SK-N-SH (cell line): ENCODE measurements around the gene JAZF1. TPM values are rescaled to one million over a fixed set of nuclear protein-coding genes. Genes with fewer than 3 reads are reported as not detected.

Experiments
- CTCF ChIA-PET: fragments of 300-600, 350-600 bp; formaldehyde crosslinking; extraction: SDS; loops from one replicate; lab custom pipeline; 2021; lab: Yijun Ruan, JAX
- POLR2A ChIA-PET: fragments of 350-600 bp; sonication (Branson Sonifier 250); formaldehyde crosslinking; extraction: SDS; loops from one replicate; lab custom pipeline; 2020; ENCODE audit warnings: antibody characterized with exemption, inconsistent platforms; lab: Yijun Ruan, JAX
- DNase-seq: peaks from one replicate; pipeline ENCODE4 v3.0.0; 2012
- H2AFZ ChIP-seq: fragments of 200-600 bp; sonication (generic); 2 replicates; pipeline ENCODE4 v1.8.1; 2016; ENCODE audit warnings: antibody characterized with exemption, mild to moderate bottlenecking, low read depth
- H3F3A ChIP-seq: fragments of 200-600 bp; sonication (generic); replicated peaks from 2 replicates; pipeline ENCODE3; 2016; ENCODE audit warnings: antibody characterized with exemption, mild to moderate bottlenecking; ENCODE audit not compliant: insufficient read depth
- H3K27ac ChIP-seq, 2 experiments: fragments of 200-500 bp in 1 of 2; fragments of 200-600 bp in 1 of 2; sonication (Bioruptor generic) in 1 of 2; sonication (generic), shearing (Covaris generic) in 1 of 2; 2 replicates each; pipeline versions ENCODE4 v1.5.1 to v1.6.1; 2014 to 2016; ENCODE audit warnings: low read depth in 2 of 2, inconsistent platforms in 1 of 2, low read length in 1 of 2, mild to moderate bottlenecking in 1 of 2, mixed read lengths in 1 of 2
- H3K27me3 ChIP-seq: fragments of 200-600 bp; sonication (generic), shearing (Covaris generic); 2 replicates; pipeline ENCODE4 v1.6.1; 2016; ENCODE audit warnings: mixed run types; ENCODE audit not compliant: insufficient read depth
- H3K36me3 ChIP-seq, 2 experiments: fragments of 200-500 bp in 1 of 2; fragments of 200-600 bp in 1 of 2; sonication (Bioruptor generic) in 1 of 2; sonication (generic) in 1 of 2; replicated peaks in 1 of 2; 2 replicates each; pipeline versions ENCODE3 to v1.5.1; 2014 to 2016; ENCODE audit warnings: low read length in 1 of 2, mild to moderate bottlenecking in 1 of 2; ENCODE audit not compliant: insufficient read depth in 2 of 2, control insufficient read depth in 1 of 2
- H3K4me1 ChIP-seq, 2 experiments: fragments of 200-500 bp in 1 of 2; fragments of 200-600 bp in 1 of 2; sonication (Bioruptor generic) in 1 of 2; sonication (generic), shearing (Covaris generic) in 1 of 2; 2 replicates each; pipeline versions ENCODE4 v1.5.1 to v1.6.1; 2014 to 2016; ENCODE audit warnings: low read depth in 1 of 2, low read length in 1 of 2, mixed run types in 1 of 2; ENCODE audit not compliant: insufficient read depth in 2 of 2, control insufficient read depth in 1 of 2
- H3K4me2 ChIP-seq: fragments of 200-600 bp; sonication (generic), shearing (Covaris generic); 2 replicates; pipeline ENCODE4 v1.6.1; 2017; ENCODE audit warnings: mixed run types
- H3K4me3 ChIP-seq, 2 experiments: fragments of 200-500 bp in 1 of 2; fragments of 200-600 bp in 1 of 2; sonication (Bioruptor generic) in 1 of 2; sonication (generic), shearing (Covaris generic) in 1 of 2; 2 replicates each; pipeline versions ENCODE4 v1.5.1 to v1.8.1; 2014 to 2016; ENCODE audit warnings: low read depth in 2 of 2, inconsistent platforms in 1 of 2, low read length in 1 of 2, mild to moderate bottlenecking in 1 of 2, mixed read lengths in 1 of 2, moderate library complexity in 1 of 2
- H3K79me2 ChIP-seq: fragments of 200-600 bp; sonication (generic); 2 replicates; pipeline ENCODE4 v1.8.1; 2017; ENCODE audit warnings: mild to moderate bottlenecking; ENCODE audit not compliant: insufficient read depth
- H3K9ac ChIP-seq: fragments of 200-600 bp; sonication (generic); 2 replicates; pipeline ENCODE4 v1.6.1; 2017; ENCODE audit warnings: mixed run types
- H3K9me2 ChIP-seq: fragments of 200-600 bp; sonication (generic); 2 replicates; pipeline ENCODE4 v1.6.1; 2017; ENCODE audit warnings: mixed run types
- H3K9me3 ChIP-seq: fragments of 200-600 bp; sonication (generic); 2 replicates; pipeline ENCODE4 v1.6.1; 2017; ENCODE audit warnings: mixed run types, mild to moderate bottlenecking, moderate library complexity
- H4K20me1 ChIP-seq: fragments of 200-600 bp; sonication (generic); 2 replicates; pipeline ENCODE4 v1.6.1; 2017; ENCODE audit warnings: mild to moderate bottlenecking, mixed run types; ENCODE audit not compliant: insufficient read depth
- CHD2 ChIP-seq: fragments of 150-350 bp; IDR thresholded peaks from 2 replicates; pipeline ENCODE4 v1.6.1; 2018; ENCODE audit warnings: low read length; ENCODE audit not compliant: partially characterized antibody
- ELF1 ChIP-seq: IDR thresholded peaks from 2 replicates; pipeline ENCODE4 v1.4.0; 2012
- FOSL2 ChIP-seq: IDR thresholded peaks from 2 replicates; pipeline ENCODE4 v1.4.0; 2012; ENCODE audit warnings: low read depth, mild to moderate bottlenecking, moderate library complexity, borderline replicate concordance
- FOXJ3 ChIP-seq: sonication (generic); formaldehyde crosslinking; IDR thresholded peaks from 2 replicates; pipeline ENCODE4 v1.5.1; 2020; ENCODE audit warnings: mild to moderate bottlenecking, missing genetic modification reagents
- GABPA ChIP-seq: IDR thresholded peaks from 2 replicates; pipeline ENCODE4 v1.4.0; 2012; ENCODE audit warnings: low read depth, mild to moderate bottlenecking
- IRF3 ChIP-seq: fragments of 150-350 bp; IDR thresholded peaks from 2 replicates; pipeline ENCODE4 v1.6.1; 2016; ENCODE audit warnings: mild to moderate bottlenecking, low read depth, low read length
- NFIC ChIP-seq: IDR thresholded peaks from 2 replicates; pipeline ENCODE4 v1.4.0; 2012; ENCODE audit warnings: borderline replicate concordance
- NRF1 ChIP-seq: IDR thresholded peaks from 2 replicates; pipeline ENCODE4 v1.6.1; 2012; ENCODE audit warnings: low read depth, mild to moderate bottlenecking, low read length
- PBX3 ChIP-seq: IDR thresholded peaks from 2 replicates; pipeline ENCODE4; 2012
- POLR2AphosphoS5 ChIP-seq: IDR thresholded peaks from 2 replicates; pipeline ENCODE4 v1.6.1; 2012; ENCODE audit warnings: low read depth, low read length
- RAD21 ChIP-seq: IDR thresholded peaks from 2 replicates; pipeline ENCODE4 v1.6.1; 2012; ENCODE audit warnings: mild to moderate bottlenecking, low read length
- RCOR1 ChIP-seq: fragments of 150-350 bp; IDR thresholded peaks from 2 replicates; pipeline ENCODE4 v1.6.1; 2017; ENCODE audit warnings: antibody characterized with exemption, low read length
- REST ChIP-seq: IDR thresholded peaks from 2 replicates; pipeline ENCODE4 v1.6.1; 2012; ENCODE audit warnings: mild to moderate bottlenecking, low read depth, low read length, moderate library complexity
- RFX5 ChIP-seq: IDR thresholded peaks from 2 replicates; pipeline ENCODE4 v1.6.1; 2012; ENCODE audit warnings: mild to moderate bottlenecking, improper control_type of control experiment, low read length
- RXRA ChIP-seq: IDR thresholded peaks from 2 replicates; pipeline ENCODE4 v1.4.0; 2012; ENCODE audit warnings: low read depth, mild to moderate bottlenecking, borderline replicate concordance
- TEAD4 ChIP-seq: IDR thresholded peaks from 2 replicates; pipeline ENCODE4 v1.4.0; 2012; ENCODE audit warnings: mild to moderate bottlenecking, borderline replicate concordance; ENCODE audit not compliant: insufficient read depth
- USF1 ChIP-seq: IDR thresholded peaks from 2 replicates; pipeline ENCODE4 v1.4.0; 2012; ENCODE audit warnings: low read depth, borderline replicate concordance
- WGBS: methylation state at CpG from one replicate; pipeline ENCODE4 v1.1.6; 2017; ENCODE audit warnings: low lambda C conversion rate; 5-methylcytosine and 5-hydroxymethylcytosine counted together
- polyA plus RNA-seq, 3 experiments: library from polyadenylated mRNA; depleted of rRNA; stranded (reverse); fragments of >200 nt; gene quantifications; 2 replicates each; pipeline ENCODE4 v1.2.3, GENCODE V29; 2012

The JAZF1 gene
- polyA plus RNA-seq, 1 of the 3 experiments (the other 2 are of a cell fraction) = 1.7 TPM

GRCh38 chr7:27923642-27923980 lies 257.0 kb downstream of the JAZF1 start:
- no peaks in the 10 kb centered on the region for H3K36me3 ChIP-seq
- H3K9me2 ChIP-seq = no peaks in the 10 kb centered on the region
- no peaks in the 10 kb centered on the region for H3K27me3 ChIP-seq
- TF ChIP-seq RCOR1 (no peak), CHD2 (no peak), RFX5 (no peak), NFIC (no peak), TEAD4 (no peak), RXRA (no peak), FOXJ3 (CRISPR knock-in tag) (no peak), USF1 (no peak), FOSL2 (no peak), RAD21 (no peak), PBX3 (no peak)
- H3K4me1 ChIP-seq = peaks cover 0 to 8% of the 10 kb centered on the region in 2 experiments; a peak in 2 of 4 replicates
- no peak overlapping the region for H3K27ac ChIP-seq
- ChIA-PET POLR2A (no interaction called here), CTCF (interaction anchor here (0.9 to 1.1 kb wide), 2 partner anchors 29 to 377 kb away, joined by 3 read pairs; no protein-coding TSS in a partner anchor)
- H2AFZ ChIP-seq = no peak overlapping the region
- WGBS = 93% methylated on average over 4 of the region's 4 CpGs
- H3K4me2 ChIP-seq = no peak overlapping the region
- H4K20me1 ChIP-seq = no peaks in the 10 kb centered on the region
- H3F3A ChIP-seq = no peaks in the 10 kb centered on the region
- no peak overlapping the region for H3K4me3 ChIP-seq
- H3K9me3 ChIP-seq = no peaks in the 10 kb centered on the region
- no peak overlapping the region for H3K9ac ChIP-seq
- no peak for DNase-seq
- H3K79me2 ChIP-seq = no peaks in the 10 kb centered on the region

GRCh38 chr7:27922907-27923641 lies 257.5 kb downstream of the JAZF1 start:
- Histone ChIP-seq H3K79me2 (no peaks in the 10 kb centered on the region), H3K4me2 (no peak overlapping the region), H3K4me1 (peaks cover 0 to 8% of the 10 kb centered on the region in 2 experiments; a peak in 2 of 4 replicates), H3K36me3 (no peaks in the 10 kb centered on the region), H3K27me3 (no peaks in the 10 kb centered on the region), H4K20me1 (no peaks in the 10 kb centered on the region), H3K9me2 (no peaks in the 10 kb centered on the region), H3F3A (no peaks in the 10 kb centered on the region), H3K9me3 (no peaks in the 10 kb centered on the region), H3K4me3 (no peak overlapping the region), H2AFZ (no peak overlapping the region), H3K27ac (no peak overlapping the region), H3K9ac (no peak overlapping the region)
- 87% methylated on average over 14 of the region's 14 CpGs for WGBS
- POLR2A ChIA-PET = no interaction called here
- TF ChIP-seq NRF1 (no peak), GABPA (no peak), USF1 (no peak), ELF1 (no peak), REST (no peak), POLR2AphosphoS5 (no peak), RAD21 (no peak), IRF3 (no peak), RCOR1 (no peak), RXRA (no peak)
- DNase-seq = no peak
- CTCF ChIA-PET = interaction anchor here (1.0 to 7.4 kb wide), 3 partner anchors 97 to 728 kb away, joined by 3 to 66 read pairs (median 58); no protein-coding TSS in a partner anchor
